Left lung (tissue), 10 donors: ENCODE measurements around the gene ADRA2C. TPM values are rescaled to one million over a fixed set of nuclear protein-coding genes. Genes with fewer than 3 reads are reported as not detected.

Experiments
- ATAC-seq: fragments of 200-7000 bp; cut with Tn5 transposase; one replicate; pipeline ENCODE4 v1.9.1; 2020; ENCODE audit warnings: moderate library complexity
- DNase-seq, 4 donors: peaks; one replicate each; pipeline ENCODE4 v3.0.0-alpha.2; 2013 to 2020
- H3K27ac ChIP-seq, 2 donors: fragments of 200-600 bp; sonication (generic) in 1 of 2; one replicate each; pipeline versions ENCODE4 v1.5.0 to v1.8.0; 2020 to 2021
- H3K27me3 ChIP-seq, 2 donors: fragments of 200-600 bp; sonication (generic) in 1 of 2; one replicate each; pipeline versions ENCODE4 v1.5.0 to v1.8.0; 2020 to 2021
- H3K36me3 ChIP-seq, 2 donors: fragments of 200-600 bp; sonication (generic) in 1 of 2; one replicate each; pipeline versions ENCODE4 v1.5.0 to v1.8.0; 2020 to 2021
- H3K4me1 ChIP-seq, 2 donors: fragments of 200-600 bp; one replicate each; pipeline ENCODE4 v1.8.0; 2021
- H3K4me3 ChIP-seq, 2 donors: fragments of 200-600 bp; sonication (generic) in 1 of 2; one replicate each; pipeline versions ENCODE4 v1.5.0 to v1.8.0; 2020 to 2021; ENCODE audit warnings: mild to moderate bottlenecking in 1 of 2
- H3K9me3 ChIP-seq, 2 donors: fragments of 200-600 bp; sonication (generic) in 1 of 2; one replicate each; pipeline versions ENCODE4 v1.5.0 to v1.8.0; 2020 to 2021
- intact Hi-C, 2 donors: fragments of 100-400 bp; cut with DNase I; formaldehyde crosslinking; loops; one replicate each; pipeline versions ENCODE4 v1.11.2 to v1.14.2; 2022
- polyA plus RNA-seq, 6 donors: library from polyadenylated mRNA; unstranded; fragments of 120-200 nt; gene quantifications; one replicate each; pipeline ENCODE4 v1.2.1, GENCODE V29; 2013; ENCODE audit not compliant: insufficient read length in 6 of 6
- total RNA-seq, 2 donors: library from RNA; stranded (reverse); fragmentation: NEBNext Ultra II Directional; extraction: Animal tissue kit (Norgen Biotek cat#: 25700); gene quantifications; one replicate each; pipeline ENCODE4 v1.2.1, GENCODE V29; 2021
- TF ChIP-seq, protein P1 (sequence below), 2 donors: fragments of 200-600 bp; sonication (generic) in 1 of 2; IDR thresholded peaks; one replicate each; pipeline versions ENCODE4 v1.5.0 to v1.8.0; 2021; ENCODE audit warnings: antibody characterized with exemption in 2 of 2
- donor health status: DM: no; HTN: yes; CAD: no.
- donor health status: DM: no; HTN: no; CAD: no.

ADRA2C gene
- total and polyA plus RNA-seq, 8 donors: 0.63 to 3.2 (median 0.85) TPM

DNA sequence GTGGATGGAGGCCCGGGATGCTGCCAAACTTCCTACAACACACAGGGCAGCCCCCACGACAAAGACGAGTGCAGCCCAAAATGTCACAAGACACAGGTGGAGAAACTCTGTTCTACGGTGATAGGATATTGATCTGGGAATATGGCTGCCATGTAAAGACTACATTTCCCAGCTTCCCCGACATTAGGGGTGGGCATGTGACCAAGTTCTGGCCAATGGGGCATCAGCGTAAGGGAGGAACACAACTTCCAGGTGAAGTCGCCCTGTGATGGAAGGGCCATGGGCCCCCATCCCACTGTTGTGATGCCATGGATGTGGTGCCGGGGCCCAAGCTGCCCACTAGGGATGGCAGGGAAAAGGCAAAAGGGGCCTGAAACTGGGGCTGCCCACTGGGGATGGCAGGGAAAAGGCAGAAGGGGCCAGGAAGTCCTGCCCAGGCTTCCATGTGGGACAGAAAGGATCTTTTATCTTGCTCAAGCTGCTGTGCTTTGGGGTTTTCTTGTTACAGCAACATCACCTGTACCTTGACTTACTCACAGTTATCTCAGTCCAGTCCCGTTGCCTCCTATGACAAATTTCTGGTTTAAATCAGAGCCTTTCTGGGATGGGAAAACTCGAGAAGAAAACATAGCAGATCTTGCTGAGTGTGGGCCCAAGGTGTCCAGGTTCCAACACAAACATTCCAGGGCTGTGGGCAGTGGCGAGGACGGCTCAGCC is 9.7 kb upstream of the ADRA2C start:
- Histone ChIP-seq H3K9me3 (no peaks in the 10 kb centered on the region), H3K36me3 (no peaks in the 10 kb centered on the region), H3K27ac (no peak overlapping the region), H3K27me3 (peaks cover 0 to 81% of the 10 kb centered on the region in 2 donors), H3K4me3 (no peak overlapping the region), H3K4me1 (no peaks in the 10 kb centered on the region)
- ATAC-seq: no peak
- intact Hi-C loops: no loop called here
- no peak for DNase-seq
- TF ChIP-seq, protein P1, sequence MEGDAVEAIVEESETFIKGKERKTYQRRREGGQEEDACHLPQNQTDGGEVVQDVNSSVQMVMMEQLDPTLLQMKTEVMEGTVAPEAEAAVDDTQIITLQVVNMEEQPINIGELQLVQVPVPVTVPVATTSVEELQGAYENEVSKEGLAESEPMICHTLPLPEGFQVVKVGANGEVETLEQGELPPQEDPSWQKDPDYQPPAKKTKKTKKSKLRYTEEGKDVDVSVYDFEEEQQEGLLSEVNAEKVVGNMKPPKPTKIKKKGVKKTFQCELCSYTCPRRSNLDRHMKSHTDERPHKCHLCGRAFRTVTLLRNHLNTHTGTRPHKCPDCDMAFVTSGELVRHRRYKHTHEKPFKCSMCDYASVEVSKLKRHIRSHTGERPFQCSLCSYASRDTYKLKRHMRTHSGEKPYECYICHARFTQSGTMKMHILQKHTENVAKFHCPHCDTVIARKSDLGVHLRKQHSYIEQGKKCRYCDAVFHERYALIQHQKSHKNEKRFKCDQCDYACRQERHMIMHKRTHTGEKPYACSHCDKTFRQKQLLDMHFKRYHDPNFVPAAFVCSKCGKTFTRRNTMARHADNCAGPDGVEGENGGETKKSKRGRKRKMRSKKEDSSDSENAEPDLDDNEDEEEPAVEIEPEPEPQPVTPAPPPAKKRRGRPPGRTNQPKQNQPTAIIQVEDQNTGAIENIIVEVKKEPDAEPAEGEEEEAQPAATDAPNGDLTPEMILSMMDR (IDR thresholded peaks at IDR 0.05): no peak

- H3K27me3 ChIP-seq: peaks cover 0 to 81% of the 10 kb centered on the region in 2 donors
- TF ChIP-seq, protein P1 (IDR thresholded peaks at IDR 0.05): no peak
- no peak overlapping the region for H3K27ac ChIP-seq
- DNase-seq (no peak), ATAC-seq (no peak)
- H3K4me1 ChIP-seq: no peaks in the 10 kb centered on the region
- no peaks in the 10 kb centered on the region for H3K36me3 ChIP-seq
- H3K4me3 ChIP-seq: no peak overlapping the region
- intact Hi-C loops: no loop called here
- H3K9me3 ChIP-seq: no peaks in the 10 kb centered on the region
Observed at GRCh38 chr4:3759236-3759635, 6.9 kb upstream of the ADRA2C start.

- H3K27ac ChIP-seq: no peak overlapping the region
- no peaks in the 10 kb centered on the region for H3K9me3 ChIP-seq
- TF ChIP-seq, protein P1 (IDR thresholded peaks at IDR 0.05): no peak
- no peaks in the 10 kb centered on the region for H3K4me1 ChIP-seq
- intact Hi-C loops: no loop called here
- peaks cover 7 to 81% of the 10 kb centered on the region in 2 donors for H3K27me3 ChIP-seq
- H3K36me3 ChIP-seq: no peaks in the 10 kb centered on the region
- ATAC-seq: no peak
- DNase-seq: no peak
- no peak overlapping the region for H3K4me3 ChIP-seq
Observed at GRCh38 chr4:3760346-3760745, 5.8 kb upstream of the ADRA2C start.

GRCh38 chr4:3760841-3761240 is 5.3 kb upstream of the ADRA2C start:
- intact Hi-C loops: no loop called here
- DNase-seq (no peak), ATAC-seq (no peak)
- TF ChIP-seq, protein P1 (IDR thresholded peaks at IDR 0.05): no peak
- Histone ChIP-seq H3K27me3 (peaks cover 8 to 79% of the 10 kb centered on the region in 2 donors), H3K27ac (no peak overlapping the region), H3K4me1 (no peaks in the 10 kb centered on the region), H3K36me3 (no peaks in the 10 kb centered on the region), H3K9me3 (no peaks in the 10 kb centered on the region), H3K4me3 (no peak overlapping the region)

DNA sequence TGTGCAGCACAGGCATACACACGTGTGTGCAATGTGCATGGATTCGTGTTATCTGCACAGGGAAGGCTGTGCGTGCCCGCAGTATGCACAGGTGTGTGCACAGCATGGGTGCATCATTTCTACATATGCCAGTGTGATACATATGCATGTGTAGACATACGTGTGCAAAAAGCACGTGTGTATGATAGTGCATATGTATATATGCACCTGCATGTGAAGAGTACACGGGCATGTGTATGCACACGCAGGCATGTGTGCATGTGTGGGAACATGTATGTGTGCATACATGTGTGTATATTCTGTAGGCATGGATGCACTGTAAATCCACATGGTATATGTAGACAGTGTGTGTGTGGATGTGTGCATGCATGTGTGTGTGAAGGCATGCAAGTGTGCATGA is 3.9 kb upstream of the ADRA2C start:
- Histone ChIP-seq H3K4me1 (peaks cover 0 to 8% of the 10 kb centered on the region in 2 donors), H3K9me3 (no peaks in the 10 kb centered on the region), H3K27me3 (peaks cover 15 to 81% of the 10 kb centered on the region in 2 donors), H3K4me3 (no peak overlapping the region), H3K27ac (no peak overlapping the region), H3K36me3 (no peaks in the 10 kb centered on the region)
- intact Hi-C loops: no loop called here
- no peak for DNase-seq
- no peak for ATAC-seq
- TF ChIP-seq, protein P1 (IDR thresholded peaks at IDR 0.05): no peak
